PC-9 (cell line): Measurements from ENCODE around the gene CLUH. TPM values are rescaled to one million over a fixed set of nuclear protein-coding genes. Genes with fewer than 3 reads are reported as not detected.

Experiments used
- Bru-seq: library from RNA; stranded (reverse); fragments of 400-500 nt; gene quantifications from one replicate; lab custom pipeline; 2021; lab: Mats Ljungman, UMichigan
- BruChase-seq, 2 experiments: library from RNA; stranded (reverse); fragments of 400-500 nt; gene quantifications; one replicate each; lab custom pipeline; 2021; lab: Mats Ljungman, UMichigan
- BruUV-seq: library from RNA; stranded (reverse); fragments of 400-500 nt; replicated peaks from 2 replicates; lab custom pipeline; 2021; lab: Mats Ljungman, UMichigan
- CTCF ChIA-PET: fragments of 300-600 bp; sonication (Branson Sonifier 250); formaldehyde crosslinking; loops from one replicate; lab custom pipeline; 2022; ENCODE audit warnings: antibody characterized with exemption; lab: Charles Lee
- POLR2A ChIA-PET: fragments of 300-600 bp; sonication (Branson Sonifier 250); formaldehyde crosslinking; loops from one replicate; lab custom pipeline; 2022; ENCODE audit warnings: antibody characterized with exemption; ENCODE audit not compliant: unreplicated experiment; lab: Charles Lee
- DNase-seq, 2 experiments: peaks; one replicate each; pipeline versions ENCODE4 v3.0.0 to v3.0.0-alpha.2; 2015 to 2022; ENCODE audit warnings: mixed read lengths in 1 of 2
- H2AFZ ChIP-seq: fragments of 200-600 bp; sonication (generic); 2 replicates; pipeline ENCODE4 v1.8.1; 2017; ENCODE audit warnings: antibody characterized with exemption
- H3F3A ChIP-seq: fragments of 200-600 bp; sonication (generic); 2 replicates; pipeline ENCODE4 v1.8.1; 2017; ENCODE audit warnings: antibody characterized with exemption, mild to moderate bottlenecking, low read depth; ENCODE audit not compliant: insufficient read depth
- H3K27ac ChIP-seq: fragments of 200-600 bp; sonication (generic); 2 replicates; pipeline ENCODE4 v1.6.1; 2016; ENCODE audit warnings: mixed run types
- H3K27me3 ChIP-seq: fragments of 200-600 bp; sonication (generic); 2 replicates; pipeline ENCODE4 v1.6.1; 2016; ENCODE audit warnings: low read depth, mixed run types; ENCODE audit not compliant: insufficient read depth
- H3K36me3 ChIP-seq: fragments of 200-600 bp; sonication (generic); 2 replicates; pipeline ENCODE4 v1.6.1; 2016; ENCODE audit warnings: low read depth, mixed run types
- H3K4me1 ChIP-seq: fragments of 200-600 bp; sonication (generic); replicated peaks from 2 replicates; pipeline ENCODE4 v1.6.1; 2016; ENCODE audit warnings: mixed run types; ENCODE audit not compliant: insufficient read depth
- H3K4me2 ChIP-seq: fragments of 200-600 bp; sonication (generic); 2 replicates; pipeline ENCODE4 v1.6.1; 2017; ENCODE audit warnings: mixed run types
- H3K4me3 ChIP-seq: fragments of 200-600 bp; sonication (generic); 2 replicates; pipeline ENCODE4 v1.6.1; 2016; ENCODE audit warnings: mixed run types
- H3K79me2 ChIP-seq: fragments of 200-600 bp; sonication (generic); 2 replicates; pipeline ENCODE4 v1.6.1; 2017; ENCODE audit warnings: low read depth, mixed run types
- H3K9me2 ChIP-seq: fragments of 200-600 bp; sonication (generic); 2 replicates; pipeline ENCODE4 v1.8.1; 2017; ENCODE audit warnings: mild to moderate bottlenecking; ENCODE audit not compliant: insufficient read depth
- H3K9me3 ChIP-seq: fragments of 200-600 bp; sonication (generic); 2 replicates; pipeline ENCODE4 v1.8.1; 2016; ENCODE audit warnings: low read depth; ENCODE audit not compliant: insufficient read depth
- H4K20me1 ChIP-seq: fragments of 200-600 bp; sonication (generic); 2 replicates; pipeline ENCODE4 v1.8.1; 2017; ENCODE audit not compliant: insufficient read depth
- EZH2 ChIP-seq: fragments of 200-600 bp; sonication (generic); IDR thresholded peaks from 2 replicates; pipeline ENCODE4 v1.8.0; 2017; ENCODE audit warnings: antibody characterized with exemption, low read depth
- intact Hi-C: fragments of 100-400 bp; cut with micrococcal nuclease; formaldehyde crosslinking; loops from one replicate; pipeline ENCODE4 v1.10.0; 2022; ENCODE audit not compliant: unreplicated experiment
- long read RNA-seq: library from polyadenylated mRNA; stranded (forward); transcript quantifications from one replicate; pipeline ENCODE4 v2.0.0, GENCODE V29; 2022
- total RNA-seq: library from RNA; stranded (reverse); gene quantifications from 2 replicates; pipeline ENCODE4 v1.2.3, GENCODE V29; 2021
- TF ChIP-seq, protein P1 (sequence below): fragments of 200-600 bp; sonication (generic); conservative IDR thresholded peaks from 2 replicates; pipeline ENCODE4 v1.6.1; 2017; ENCODE audit warnings: mixed run types, antibody characterized with exemption, mild to moderate bottlenecking, moderate library complexity

Gene CLUH, protein sequence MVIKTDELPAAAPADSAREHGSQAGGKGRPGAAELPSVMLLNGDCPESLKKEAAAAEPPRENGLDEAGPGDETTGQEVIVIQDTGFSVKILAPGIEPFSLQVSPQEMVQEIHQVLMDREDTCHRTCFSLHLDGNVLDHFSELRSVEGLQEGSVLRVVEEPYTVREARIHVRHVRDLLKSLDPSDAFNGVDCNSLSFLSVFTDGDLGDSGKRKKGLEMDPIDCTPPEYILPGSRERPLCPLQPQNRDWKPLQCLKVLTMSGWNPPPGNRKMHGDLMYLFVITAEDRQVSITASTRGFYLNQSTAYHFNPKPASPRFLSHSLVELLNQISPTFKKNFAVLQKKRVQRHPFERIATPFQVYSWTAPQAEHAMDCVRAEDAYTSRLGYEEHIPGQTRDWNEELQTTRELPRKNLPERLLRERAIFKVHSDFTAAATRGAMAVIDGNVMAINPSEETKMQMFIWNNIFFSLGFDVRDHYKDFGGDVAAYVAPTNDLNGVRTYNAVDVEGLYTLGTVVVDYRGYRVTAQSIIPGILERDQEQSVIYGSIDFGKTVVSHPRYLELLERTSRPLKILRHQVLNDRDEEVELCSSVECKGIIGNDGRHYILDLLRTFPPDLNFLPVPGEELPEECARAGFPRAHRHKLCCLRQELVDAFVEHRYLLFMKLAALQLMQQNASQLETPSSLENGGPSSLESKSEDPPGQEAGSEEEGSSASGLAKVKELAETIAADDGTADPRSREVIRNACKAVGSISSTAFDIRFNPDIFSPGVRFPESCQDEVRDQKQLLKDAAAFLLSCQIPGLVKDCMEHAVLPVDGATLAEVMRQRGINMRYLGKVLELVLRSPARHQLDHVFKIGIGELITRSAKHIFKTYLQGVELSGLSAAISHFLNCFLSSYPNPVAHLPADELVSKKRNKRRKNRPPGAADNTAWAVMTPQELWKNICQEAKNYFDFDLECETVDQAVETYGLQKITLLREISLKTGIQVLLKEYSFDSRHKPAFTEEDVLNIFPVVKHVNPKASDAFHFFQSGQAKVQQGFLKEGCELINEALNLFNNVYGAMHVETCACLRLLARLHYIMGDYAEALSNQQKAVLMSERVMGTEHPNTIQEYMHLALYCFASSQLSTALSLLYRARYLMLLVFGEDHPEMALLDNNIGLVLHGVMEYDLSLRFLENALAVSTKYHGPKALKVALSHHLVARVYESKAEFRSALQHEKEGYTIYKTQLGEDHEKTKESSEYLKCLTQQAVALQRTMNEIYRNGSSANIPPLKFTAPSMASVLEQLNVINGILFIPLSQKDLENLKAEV (N-terminal part only)
- total RNA-seq, result 142 and 165 TPM in 2 replicates
- percentile 69 among the genes with signal in this experiment for Bru-seq, nascent RNA
- BruChase-seq, experiment 1, labeled RNA remaining after a 2-hour chase, result percentile 83 among the genes with signal in this experiment
- BruChase-seq, experiment 2, labeled RNA remaining after a 6-hour chase, result percentile 95 among the genes with signal in this experiment
- long read RNA-seq, full-length matches to known transcripts, result 11 of 89 reads
- long read RNA-seq, partial matches to known transcripts, result 22 of 89 reads
- long read RNA-seq, other reads (novel, unspliced or antisense), result 56 of 89 reads

DNA sequence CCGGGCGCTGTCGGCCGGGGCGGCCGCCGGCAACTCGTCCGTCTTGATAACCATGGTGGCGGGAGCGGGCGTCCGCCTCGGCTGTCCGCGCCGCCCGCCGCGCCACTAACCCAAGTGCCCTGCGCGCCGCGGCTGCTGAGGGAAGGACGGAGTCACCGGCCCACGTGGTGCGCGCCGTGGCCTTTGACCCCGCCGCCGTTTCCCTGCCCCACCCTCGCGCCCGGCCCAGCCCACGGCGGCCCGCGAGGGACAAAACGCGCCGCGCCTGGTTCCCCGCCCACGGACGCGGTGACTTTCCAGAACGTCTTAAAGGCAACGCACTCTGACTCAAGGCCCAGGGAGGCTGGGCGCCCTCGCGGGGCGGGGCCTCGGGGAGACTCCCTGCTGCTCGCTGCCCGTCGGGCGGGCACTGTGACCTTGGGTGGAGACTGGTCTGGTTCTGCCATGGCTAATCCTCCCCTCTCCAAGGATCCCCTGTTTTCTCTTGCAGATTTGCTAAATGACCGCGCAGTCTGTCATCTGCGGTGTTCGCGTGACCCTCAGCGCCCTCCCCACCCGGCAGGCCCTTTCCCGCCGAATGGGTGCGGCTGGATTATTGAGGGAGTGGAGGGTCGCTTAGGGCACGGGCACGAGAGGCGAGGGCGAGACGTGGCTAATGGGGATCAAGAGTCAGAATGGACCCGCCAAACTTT is at the start of gene CLUH:
Gene CLUH, minus strand, starts transcription at position 157 of the 692 bp plus-strand sequence. Its CDS starts 103 bp downstream, at position 54.
- Histone ChIP-seq H3K27me3 (no peaks in the 10 kb centered on the region), H3K36me3 (no peaks in the 10 kb centered on the region), H3K4me2 (peak within 1 kb of the TSS; percentile 96), H2AFZ (peak within 1 kb of the TSS; percentile 16; the same call in 1 of the 2 replicates), H4K20me1 (peaks cover 42% of the 10 kb centered on the region), H3K79me2 (peaks cover 45% of the 10 kb centered on the region), H3F3A (peaks cover 8% of the 10 kb centered on the region; the same call in 1 of the 2 replicates), H3K27ac (peak within 1 kb of the TSS; percentile 63), H3K9me3 (no peaks in the 10 kb centered on the region), H3K4me1 (peaks cover 27% of the 10 kb centered on the region; the same call in 1 of the 2 replicates), H3K4me3 (peak within 1 kb of the TSS; percentile 82), H3K9me2 (no peaks in the 10 kb centered on the region)
- ChIA-PET POLR2A (no interaction called here), CTCF (no interaction called here)
- peak; percentile 83 to 98 for DNase-seq
- no TSS peak for BruUV-seq
- TF ChIP-seq EZH2, result no peak
- TF ChIP-seq, protein P1, sequence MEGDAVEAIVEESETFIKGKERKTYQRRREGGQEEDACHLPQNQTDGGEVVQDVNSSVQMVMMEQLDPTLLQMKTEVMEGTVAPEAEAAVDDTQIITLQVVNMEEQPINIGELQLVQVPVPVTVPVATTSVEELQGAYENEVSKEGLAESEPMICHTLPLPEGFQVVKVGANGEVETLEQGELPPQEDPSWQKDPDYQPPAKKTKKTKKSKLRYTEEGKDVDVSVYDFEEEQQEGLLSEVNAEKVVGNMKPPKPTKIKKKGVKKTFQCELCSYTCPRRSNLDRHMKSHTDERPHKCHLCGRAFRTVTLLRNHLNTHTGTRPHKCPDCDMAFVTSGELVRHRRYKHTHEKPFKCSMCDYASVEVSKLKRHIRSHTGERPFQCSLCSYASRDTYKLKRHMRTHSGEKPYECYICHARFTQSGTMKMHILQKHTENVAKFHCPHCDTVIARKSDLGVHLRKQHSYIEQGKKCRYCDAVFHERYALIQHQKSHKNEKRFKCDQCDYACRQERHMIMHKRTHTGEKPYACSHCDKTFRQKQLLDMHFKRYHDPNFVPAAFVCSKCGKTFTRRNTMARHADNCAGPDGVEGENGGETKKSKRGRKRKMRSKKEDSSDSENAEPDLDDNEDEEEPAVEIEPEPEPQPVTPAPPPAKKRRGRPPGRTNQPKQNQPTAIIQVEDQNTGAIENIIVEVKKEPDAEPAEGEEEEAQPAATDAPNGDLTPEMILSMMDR, result no peak
- intact Hi-C loops, result loop anchor here (5.0 kb wide), 1 partner anchor 926 kb away; the partner anchor contains the start of genes CTNS and SHPK

DNA sequence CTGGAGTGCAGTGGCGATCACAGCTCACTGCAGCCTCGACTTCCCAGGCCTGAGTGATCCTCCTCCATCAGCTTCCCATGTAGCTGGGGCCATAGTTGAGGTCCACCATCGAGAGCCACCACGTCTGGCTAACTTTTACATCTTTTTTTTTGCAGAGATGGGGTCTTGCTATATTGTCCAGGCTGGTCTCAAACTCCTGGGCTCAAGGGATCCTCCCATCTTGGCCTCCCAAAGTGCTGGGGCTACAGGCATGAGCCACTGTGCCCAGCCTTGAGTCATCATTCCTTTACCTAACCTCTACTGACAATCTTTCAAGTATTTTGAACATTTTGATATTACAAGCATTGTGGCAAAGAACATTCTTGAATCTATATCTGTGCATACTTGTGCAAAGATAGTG is 47.3 kb upstream of the CLUH start:
- Histone ChIP-seq H3K9me3 (no peaks in the 10 kb centered on the region), H3K27ac (no peak overlapping the region), H3K4me2 (no peak overlapping the region), H3F3A (no peaks in the 10 kb centered on the region), H3K4me3 (no peak overlapping the region), H3K9me2 (no peaks in the 10 kb centered on the region), H3K36me3 (no peaks in the 10 kb centered on the region), H2AFZ (no peak overlapping the region), H3K4me1 (no peaks in the 10 kb centered on the region), H4K20me1 (no peaks in the 10 kb centered on the region), H3K27me3 (peaks cover 71% of the 10 kb centered on the region), H3K79me2 (no peaks in the 10 kb centered on the region)
- DNase-seq, result no peak
- ChIA-PET CTCF (no interaction called here), POLR2A (no interaction called here)
- intact Hi-C loops, result no loop called here
- BruUV-seq, result no TSS peak
- TF ChIP-seq EZH2, result no peak
- TF ChIP-seq, protein P1, result no peak
